Stimulated activated CD4-positive, alpha-beta T cell treated with anti-CD3 and anti-CD28 coated beads, Interleukin-12 subunit alpha, Interleukin-12 subunit beta, amount 100 ng/mL, for 24 hours (primary cell): ENCODE data around the gene GREB1.

Source experiments
- DNase-seq, 2 experiments: peaks; one replicate each; pipeline ENCODE4 v3.0.0-alpha.2; 2020; ENCODE audit warnings: low read depth in 2 of 2

The GREB1 gene

GRCh38 chr2:11533278-11534070 is at the start of gene GREB1:
Gene GREB1, plus strand, starts transcription at chr2:11534045. Its CDS starts 22,570 bp downstream, at chr2:11556615.
- DNase-seq = no peak

- no peak for DNase-seq
Observed at GRCh38 chr2:11488809-11489208, 45.0 kb upstream of the GREB1 start.

- DNase-seq = no peak
Observed at GRCh38 chr2:11490194-11490593, 43.7 kb upstream of the GREB1 start.

- no peak for DNase-seq
Observed at GRCh38 chr2:11491348-11491933, 42.4 kb upstream of the GREB1 start.

- DNase-seq = no peak
Observed at GRCh38 chr2:11492244-11492643, 41.6 kb upstream of the GREB1 start.

- DNase-seq = no peak
Observed at GRCh38 chr2:11492720-11493119, 41.1 kb upstream of the GREB1 start.

- DNase-seq = no peak
Observed at GRCh38 chr2:11493282-11493681, 40.6 kb upstream of the GREB1 start.

GRCh38 chr2:11494310-11494709 is 39.5 kb upstream of the GREB1 start:
- DNase-seq = no peak

GRCh38 chr2:11495844-11496681 is 37.8 kb upstream of the GREB1 start:
- no peak for DNase-seq

GRCh38 chr2:11498543-11499034 is 35.3 kb upstream of the GREB1 start:
- DNase-seq = no peak

GRCh38 chr2:11499081-11499743 is 34.6 kb upstream of the GREB1 start:
- no peak for DNase-seq

GRCh38 chr2:11500702-11501303 is 33.0 kb upstream of the GREB1 start:
- DNase-seq = no peak

- no peak for DNase-seq
Observed at GRCh38 chr2:11502740-11503292, 31.0 kb upstream of the GREB1 start.

- no peak for DNase-seq
Observed at GRCh38 chr2:11503354-11503927, 30.4 kb upstream of the GREB1 start.

GRCh38 chr2:11505652-11506610 is 27.9 kb upstream of the GREB1 start:
- no peak for DNase-seq

- no peak for DNase-seq
Observed at GRCh38 chr2:11506611-11506969, 27.3 kb upstream of the GREB1 start.

GRCh38 chr2:11507517-11507916 is 26.3 kb upstream of the GREB1 start:
- DNase-seq = no peak

- no peak for DNase-seq
Observed at GRCh38 chr2:11508279-11508678, 25.6 kb upstream of the GREB1 start.

GRCh38 chr2:11509657-11510360 is 24.0 kb upstream of the GREB1 start:
- DNase-seq = no peak
